Suprapubic skin (tissue), 4 donors: Measurements from ENCODE around the gene SCP2D1. TPM values are rescaled to one million over a fixed set of nuclear protein-coding genes. Genes with fewer than 3 reads are reported as not detected.

Experiments
- DNase-seq, 2 donors: peaks; one replicate each; pipeline ENCODE4 v3.0.0-alpha.2; 2019; ENCODE audit warnings: low spot score in 2 of 2
- H3K27ac ChIP-seq: fragments of 200-600 bp; sonication (generic); one replicate; pipeline ENCODE4 v1.5.1; 2019
- H3K27me3 ChIP-seq: fragments of 200-600 bp; sonication (generic); one replicate; pipeline ENCODE4 v1.5.1; 2019
- H3K36me3 ChIP-seq: fragments of 200-600 bp; sonication (generic); one replicate; pipeline ENCODE4 v1.5.1; 2019
- H3K4me1 ChIP-seq: fragments of 200-600 bp; sonication (generic); one replicate; pipeline ENCODE4 v1.5.1; 2019
- H3K4me3 ChIP-seq: fragments of 200-600 bp; sonication (generic); one replicate; pipeline ENCODE4 v1.5.1; 2019; ENCODE audit warnings: mild to moderate bottlenecking
- H3K9me3 ChIP-seq: fragments of 200-600 bp; sonication (generic); one replicate; pipeline ENCODE4 v1.5.1; 2019
- CTCF ChIP-seq, 2 donors: fragments of 200-600 bp in 1 of 2; fragments of 450-650 bp in 1 of 2; sonication (generic) in 1 of 2; IDR thresholded peaks; one replicate each; pipeline ENCODE4 v1.5.1; 2016 to 2019; ENCODE audit warnings: antibody characterized with exemption in 2 of 2, mild to moderate bottlenecking in 1 of 2, moderate library complexity in 1 of 2
- EP300 ChIP-seq: sonication (generic); formaldehyde crosslinking; IDR thresholded peaks from one replicate; pipeline ENCODE4 v1.6.1; 2017; ENCODE audit warnings: antibody characterized with exemption
- POLR2A ChIP-seq, 2 donors: fragments of 450-650 bp; IDR thresholded peaks; one replicate each; pipeline ENCODE4 v1.6.1; 2017; ENCODE audit warnings: antibody characterized with exemption in 2 of 2, mild to moderate bottlenecking in 2 of 2, moderate library complexity in 2 of 2
- POLR2AphosphoS5 ChIP-seq, 3 donors: sonication (generic); formaldehyde crosslinking; IDR thresholded peaks; one replicate each; pipeline ENCODE4 v1.6.1; 2017; ENCODE audit warnings: antibody characterized with exemption in 3 of 3
- WGBS: methylation state at CpG from one replicate; pipeline ENCODE4 v1.1.5; 2018; 5-methylcytosine and 5-hydroxymethylcytosine counted together
- total RNA-seq, 4 donors: library from RNA; depleted of rRNA; stranded (reverse); fragments of >200 nt; gene quantifications; one replicate each; pipeline ENCODE4 v1.1.0, GENCODE V29; 2016

SCP2D1 gene
- total RNA-seq, 4 donors from 2014 or later: not detected

GRCh38 chr20:18853216-18853615 lies 39.6 kb downstream of the SCP2D1 start:
- TF ChIP-seq POLR2A (IDR thresholded peaks at IDR 0.05): no peak
- TF ChIP-seq CTCF (IDR thresholded peaks at IDR 0.05): no peak
- TF ChIP-seq EP300: no peak
- TF ChIP-seq POLR2AphosphoS5 (IDR thresholded peaks at IDR 0.05): no peak
- DNase-seq: no peak
- no peaks in the 10 kb centered on the region for H3K36me3 ChIP-seq
- no peaks in the 10 kb centered on the region for H3K27me3 ChIP-seq
- H3K4me3 ChIP-seq: no peak overlapping the region
- 84% methylated on average over 4 of the region's 4 CpGs for WGBS
- no peaks in the 10 kb centered on the region for H3K9me3 ChIP-seq
- H3K27ac ChIP-seq: no peak overlapping the region
- H3K4me1 ChIP-seq: peaks cover 9% of the 10 kb centered on the region

GRCh38 chr20:18853946-18854646 lies 40.5 kb downstream of the SCP2D1 start:
- Histone ChIP-seq H3K9me3 (no peaks in the 10 kb centered on the region), H3K36me3 (no peaks in the 10 kb centered on the region), H3K4me3 (no peak overlapping the region), H3K27ac (no peak overlapping the region), H3K4me1 (peaks cover 9% of the 10 kb centered on the region), H3K27me3 (no peaks in the 10 kb centered on the region)
- no peak for TF ChIP-seq POLR2A (IDR thresholded peaks at IDR 0.05)
- TF ChIP-seq EP300: no peak
- no peak for TF ChIP-seq CTCF (IDR thresholded peaks at IDR 0.05)
- TF ChIP-seq POLR2AphosphoS5 (IDR thresholded peaks at IDR 0.05): no peak
- WGBS: 56% methylated on average over 2 of the region's 2 CpGs
- no peak for DNase-seq

- Histone ChIP-seq H3K27ac (no peak overlapping the region), H3K4me3 (no peak overlapping the region), H3K4me1 (peaks cover 9% of the 10 kb centered on the region), H3K36me3 (no peaks in the 10 kb centered on the region), H3K9me3 (no peaks in the 10 kb centered on the region), H3K27me3 (no peaks in the 10 kb centered on the region)
- no peak for TF ChIP-seq CTCF (IDR thresholded peaks at IDR 0.05)
- TF ChIP-seq POLR2AphosphoS5 (IDR thresholded peaks at IDR 0.05): no peak
- no peak for TF ChIP-seq POLR2A (IDR thresholded peaks at IDR 0.05)
- no peak for TF ChIP-seq EP300
- 80% methylated on average over 2 of the region's 2 CpGs for WGBS
- no peak for DNase-seq
These were observed 42.3 kb downstream of the SCP2D1 start for GRCh38 chr20:18855882-18856281.

- peaks cover 2% of the 10 kb centered on the region for H3K4me1 ChIP-seq
- H3K4me3 ChIP-seq: no peak overlapping the region
- no peaks in the 10 kb centered on the region for H3K36me3 ChIP-seq
- DNase-seq: no peak
- TF ChIP-seq POLR2AphosphoS5 (IDR thresholded peaks at IDR 0.05): no peak
- TF ChIP-seq POLR2A (IDR thresholded peaks at IDR 0.05): no peak
- no peak for TF ChIP-seq EP300
- no peak for TF ChIP-seq CTCF (IDR thresholded peaks at IDR 0.05)
- no peaks in the 10 kb centered on the region for H3K9me3 ChIP-seq
- no peak overlapping the region for H3K27ac ChIP-seq
- WGBS: 76% methylated on average over 2 of the region's 2 CpGs
- no peaks in the 10 kb centered on the region for H3K27me3 ChIP-seq
These were observed 43.3 kb downstream of the SCP2D1 start for GRCh38 chr20:18856873-18857272.

- DNase-seq: no peak
- Histone ChIP-seq H3K27me3 (no peaks in the 10 kb centered on the region), H3K4me3 (no peak overlapping the region), H3K4me1 (peaks cover 2% of the 10 kb centered on the region), H3K9me3 (no peaks in the 10 kb centered on the region), H3K27ac (no peak overlapping the region), H3K36me3 (no peaks in the 10 kb centered on the region)
- WGBS: 5% methylated on average over 1 of the region's 1 CpG
- TF ChIP-seq POLR2AphosphoS5 (IDR thresholded peaks at IDR 0.05) (no peak), POLR2A (IDR thresholded peaks at IDR 0.05) (no peak), CTCF (IDR thresholded peaks at IDR 0.05) (no peak), EP300 (no peak)
These were observed 44.1 kb downstream of the SCP2D1 start for GRCh38 chr20:18857640-18858039.
